ENCODE data around the gene FAM50B. TPM values are rescaled to one million over a fixed set of nuclear protein-coding genes. Genes with fewer than 3 reads are reported as not detected.

Gene FAM50B
- total and polyA plus RNA-seq, 4 donors, result 8.8 to 12.3 (median 11.1) TPM

- WGBS, result 31% methylated on average over 3 of the region's 3 CpGs
- Histone ChIP-seq H3K36me3 (ENCODE audit: control insufficient read depth in 4 of 4, insufficient read depth in 3 of 4, low read depth in 1 of 4, low read length in 3 of 4) (no peaks in the 10 kb centered on the region), H3K27me3 (ENCODE audit: control insufficient read depth in 4 of 4, insufficient read depth in 4 of 4, low read length in 3 of 4) (no peaks in the 10 kb centered on the region), H3K9ac (ENCODE audit: low read depth in 1 of 2, low read length in 2 of 2) (peak overlapping the region; percentile 31 to 70), H3K4me3 (ENCODE audit: low read depth in 1 of 3, low read length in 3 of 3) (no peak overlapping the region), H3K27ac (ENCODE audit: low read depth in 1 of 2, low read length in 2 of 2) (peak overlapping the region; percentile 72 to 92), H3K4me1 (ENCODE audit: control insufficient read depth in 4 of 4, insufficient read depth in 4 of 4, low read length in 3 of 4) (peaks cover 5 to 33% (median 10%) of the 10 kb centered on the region in 4 donors), H3K9me3 (ENCODE audit: control insufficient read depth in 4 of 4, low read length in 3 of 4) (no peaks in the 10 kb centered on the region)
- TF ChIP-seq HNF4A (conservative IDR thresholded peaks at IDR 0.05) (peak in 1 of 2 donors; percentile 22), RAD21 (IDR thresholded peaks at IDR 0.05) (peak; percentile 38 to 42), MAX (IDR thresholded peaks at IDR 0.05) (peak; percentile 20), YY1 (IDR thresholded peaks at IDR 0.05) (peak; percentile 61), RXRA (IDR thresholded peaks at IDR 0.05) (peak; percentile 21 to 66), FOXA2 (IDR thresholded peaks at IDR 0.05) (no peak), SP1 (IDR thresholded peaks at IDR 0.05) (peak; percentile 57), HNF4G (IDR thresholded peaks at IDR 0.05) (no peak)
- DNase-seq (ENCODE audit: low spot score), result no peak
These were observed 1.7 kb upstream of the FAM50B start for GRCh38 chr6:3847521-3847920.

DNA sequence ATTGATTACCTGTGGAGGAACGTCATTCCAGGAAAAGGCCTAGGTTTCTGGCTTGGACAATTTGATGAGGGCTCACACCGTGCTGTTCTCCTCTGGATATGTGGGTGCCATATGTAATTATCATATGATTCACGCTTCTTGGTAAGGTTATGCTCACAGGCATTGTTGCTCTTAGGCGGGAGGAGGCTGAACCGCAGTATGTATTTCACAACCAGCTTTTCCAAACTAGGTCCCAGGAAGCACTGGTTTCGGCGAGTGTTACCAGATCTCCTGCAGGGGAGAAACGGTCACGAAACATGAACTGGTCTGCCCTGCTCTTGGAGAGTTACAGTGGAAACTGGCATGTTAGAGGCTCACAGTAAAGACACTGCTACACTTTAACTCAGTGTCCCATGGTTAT lies 793 bp upstream of the FAM50B start:
- peak; percentile 34 for DNase-seq (ENCODE audit: low spot score)
- Histone ChIP-seq H3K4me1 (ENCODE audit: control insufficient read depth in 4 of 4, insufficient read depth in 4 of 4, low read length in 3 of 4) (peaks cover 5 to 29% (median 7%) of the 10 kb centered on the region in 4 donors), H3K27ac (ENCODE audit: low read depth in 1 of 2, low read length in 2 of 2) (peak overlapping the region; percentile 72 to 92), H3K27me3 (ENCODE audit: control insufficient read depth in 4 of 4, insufficient read depth in 4 of 4, low read length in 3 of 4) (no peaks in the 10 kb centered on the region), H3K4me3 (ENCODE audit: low read depth in 1 of 3, low read length in 3 of 3) (peak overlapping the region in 2 of 3 donors; percentile 4 to 33), H3K9me3 (ENCODE audit: control insufficient read depth in 4 of 4, low read length in 3 of 4) (no peaks in the 10 kb centered on the region), H3K36me3 (ENCODE audit: control insufficient read depth in 4 of 4, insufficient read depth in 3 of 4, low read depth in 1 of 4, low read length in 3 of 4) (no peaks in the 10 kb centered on the region), H3K9ac (ENCODE audit: low read depth in 1 of 2, low read length in 2 of 2) (peak overlapping the region in 1 of 2 donors; percentile 59)
- WGBS, result 63% methylated on average over 9 of the region's 9 CpGs
- TF ChIP-seq, protein P1, sequence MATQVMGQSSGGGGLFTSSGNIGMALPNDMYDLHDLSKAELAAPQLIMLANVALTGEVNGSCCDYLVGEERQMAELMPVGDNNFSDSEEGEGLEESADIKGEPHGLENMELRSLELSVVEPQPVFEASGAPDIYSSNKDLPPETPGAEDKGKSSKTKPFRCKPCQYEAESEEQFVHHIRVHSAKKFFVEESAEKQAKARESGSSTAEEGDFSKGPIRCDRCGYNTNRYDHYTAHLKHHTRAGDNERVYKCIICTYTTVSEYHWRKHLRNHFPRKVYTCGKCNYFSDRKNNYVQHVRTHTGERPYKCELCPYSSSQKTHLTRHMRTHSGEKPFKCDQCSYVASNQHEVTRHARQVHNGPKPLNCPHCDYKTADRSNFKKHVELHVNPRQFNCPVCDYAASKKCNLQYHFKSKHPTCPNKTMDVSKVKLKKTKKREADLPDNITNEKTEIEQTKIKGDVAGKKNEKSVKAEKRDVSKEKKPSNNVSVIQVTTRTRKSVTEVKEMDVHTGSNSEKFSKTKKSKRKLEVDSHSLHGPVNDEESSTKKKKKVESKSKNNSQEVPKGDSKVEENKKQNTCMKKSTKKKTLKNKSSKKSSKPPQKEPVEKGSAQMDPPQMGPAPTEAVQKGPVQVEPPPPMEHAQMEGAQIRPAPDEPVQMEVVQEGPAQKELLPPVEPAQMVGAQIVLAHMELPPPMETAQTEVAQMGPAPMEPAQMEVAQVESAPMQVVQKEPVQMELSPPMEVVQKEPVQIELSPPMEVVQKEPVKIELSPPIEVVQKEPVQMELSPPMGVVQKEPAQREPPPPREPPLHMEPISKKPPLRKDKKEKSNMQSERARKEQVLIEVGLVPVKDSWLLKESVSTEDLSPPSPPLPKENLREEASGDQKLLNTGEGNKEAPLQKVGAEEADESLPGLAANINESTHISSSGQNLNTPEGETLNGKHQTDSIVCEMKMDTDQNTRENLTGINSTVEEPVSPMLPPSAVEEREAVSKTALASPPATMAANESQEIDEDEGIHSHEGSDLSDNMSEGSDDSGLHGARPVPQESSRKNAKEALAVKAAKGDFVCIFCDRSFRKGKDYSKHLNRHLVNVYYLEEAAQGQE (IDR thresholded peaks at IDR 0.05), result no peak
- TF ChIP-seq GABPA (IDR thresholded peaks at IDR 0.05 in 1 of 2, conservative IDR thresholded peaks at IDR 0.05 in 1 of 2), result no peak
- TF ChIP-seq NR2F2 (IDR thresholded peaks at IDR 0.05), result no peak
- no peak for TF ChIP-seq JUND (IDR thresholded peaks at IDR 0.05)
- TF ChIP-seq MAX (IDR thresholded peaks at IDR 0.05), result no peak
- peak; percentile 12 to 44 for TF ChIP-seq RXRA (IDR thresholded peaks at IDR 0.05)
- TF ChIP-seq ATF3 (IDR thresholded peaks at IDR 0.05), result no peak
- TF ChIP-seq HNF4A (conservative IDR thresholded peaks at IDR 0.05), result peak in 1 of 2 donors; percentile 8
- TF ChIP-seq HNF4G (IDR thresholded peaks at IDR 0.05), result no peak
- no peak for TF ChIP-seq YY1 (IDR thresholded peaks at IDR 0.05)
- peak; percentile 24 to 26 for TF ChIP-seq RAD21 (IDR thresholded peaks at IDR 0.05)
- TF ChIP-seq SP1 (IDR thresholded peaks at IDR 0.05), result no peak
